GM21717 (cell line): Measurements from ENCODE around the gene CASK.

Experiments
- ATAC-seq: cut with Tn5 transposase; IDR thresholded peaks from one replicate; pipeline ENCODE4 v1.9.1; 2021; ENCODE audit warnings: mild to moderate bottlenecking, moderate library complexity; ENCODE audit not compliant: unreplicated experiment

The CASK gene

DNA sequence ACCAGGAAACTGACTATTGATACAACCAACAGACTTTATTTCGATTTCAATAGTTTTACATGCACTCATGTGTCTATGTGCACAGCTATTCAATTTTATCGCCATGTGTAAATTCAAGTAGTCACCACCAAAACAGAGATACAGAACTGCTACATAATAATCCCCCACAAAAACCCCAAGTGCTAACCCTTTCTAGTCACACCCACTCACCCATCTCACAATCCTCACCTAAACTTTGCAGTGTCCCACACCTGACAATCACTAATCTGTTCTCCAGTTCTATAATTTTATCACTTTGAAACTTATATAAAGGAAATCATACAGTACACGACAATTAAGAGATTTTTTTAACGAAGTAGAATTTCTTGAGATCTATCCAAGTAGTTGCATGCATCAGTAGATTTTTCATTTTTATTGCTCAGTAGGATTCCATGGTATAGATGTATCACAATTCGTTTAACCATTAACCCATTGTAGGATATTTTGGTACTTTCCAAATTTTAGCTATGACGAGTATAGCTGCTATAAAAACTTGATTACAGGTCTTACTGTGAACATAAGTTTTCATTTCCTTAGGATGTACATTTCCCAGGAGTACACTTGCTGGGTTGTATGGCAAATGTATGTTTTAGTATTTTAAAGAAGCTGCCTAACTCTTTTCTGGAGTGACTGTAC lies 85.9 kb downstream of the CASK start:
- ATAC-seq = no peak

DNA sequence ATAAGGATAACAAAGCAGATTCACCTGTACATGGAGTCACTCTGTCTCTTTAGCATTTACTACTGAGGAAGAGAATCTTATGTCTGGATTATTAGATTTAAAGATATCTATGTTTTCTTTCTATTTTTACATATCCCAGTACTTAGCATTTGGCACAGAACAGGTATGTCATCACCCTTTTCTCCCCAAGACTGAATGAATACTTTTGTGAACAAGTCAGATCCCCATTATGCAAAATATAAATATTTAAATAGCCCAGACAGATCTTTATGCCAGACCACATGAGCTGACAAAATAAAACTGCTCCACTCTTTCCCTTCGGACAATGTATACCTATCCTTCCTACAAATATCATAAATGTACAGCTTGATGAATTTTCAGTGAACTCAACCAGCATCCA lies 94.5 kb downstream of the CASK start:
- ATAC-seq = no peak

GRCh38 chrX:41827886-41828285 lies 95.5 kb downstream of the CASK start:
- ATAC-seq = no peak

DNA sequence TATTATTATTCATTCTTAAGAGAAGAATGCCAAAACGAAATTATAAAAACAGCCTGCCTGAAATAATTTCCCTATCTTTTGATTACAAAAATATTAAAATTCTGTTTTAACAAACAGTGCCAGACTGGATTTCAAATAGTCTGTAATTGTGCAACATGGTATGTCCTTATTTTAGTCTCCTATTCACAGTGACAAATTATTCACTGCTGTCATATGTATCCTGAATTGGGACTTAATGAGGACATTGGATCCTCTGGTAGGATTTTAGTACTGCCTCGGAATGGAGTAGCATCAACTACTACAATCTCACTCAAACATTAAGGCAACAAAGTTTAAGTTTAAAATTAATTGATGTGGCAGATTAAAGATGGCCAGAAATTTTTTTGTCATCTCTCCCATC lies 97.6 kb downstream of the CASK start:
- ATAC-seq = no peak

DNA sequence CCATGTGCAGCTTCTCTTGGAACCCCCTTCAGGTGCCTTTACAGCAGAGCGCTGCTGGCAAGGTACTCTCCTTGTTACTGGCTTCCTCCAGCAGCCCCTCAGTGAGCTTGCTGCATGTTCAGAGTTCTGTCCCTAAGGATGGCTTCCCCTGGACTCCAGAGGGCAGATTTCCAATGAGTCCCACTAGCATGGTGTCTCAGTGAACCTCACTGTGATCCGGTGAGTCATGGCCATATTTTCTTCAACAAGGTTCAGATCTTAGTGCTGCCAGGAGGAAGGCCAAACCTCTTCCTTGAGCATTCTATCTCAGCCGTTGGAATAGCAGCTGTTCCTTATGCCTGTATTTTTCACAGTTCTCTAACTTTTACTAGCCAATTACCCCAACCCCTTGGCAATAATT lies 98.8 kb downstream of the CASK start:
- ATAC-seq = no peak

DNA sequence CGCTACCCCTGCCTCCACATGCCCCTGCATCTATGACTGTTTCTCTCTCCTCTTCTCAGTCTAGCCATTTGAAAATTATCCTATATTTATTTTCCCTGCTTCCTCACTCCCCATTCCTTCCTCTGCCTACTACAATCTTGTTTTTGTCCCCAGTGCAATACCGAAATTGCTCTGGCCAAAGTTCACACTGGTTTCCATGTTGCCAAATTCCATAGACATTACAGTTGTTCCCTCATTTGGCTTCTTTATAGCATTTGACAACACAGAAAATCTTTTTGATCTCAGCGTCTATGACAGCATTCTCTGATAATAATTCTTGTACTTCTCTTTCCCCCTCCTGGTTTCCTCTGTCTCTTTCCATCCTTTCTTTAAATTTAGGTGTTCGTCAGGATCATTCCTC lies 100.0 kb downstream of the CASK start:
- ATAC-seq = no peak

DNA sequence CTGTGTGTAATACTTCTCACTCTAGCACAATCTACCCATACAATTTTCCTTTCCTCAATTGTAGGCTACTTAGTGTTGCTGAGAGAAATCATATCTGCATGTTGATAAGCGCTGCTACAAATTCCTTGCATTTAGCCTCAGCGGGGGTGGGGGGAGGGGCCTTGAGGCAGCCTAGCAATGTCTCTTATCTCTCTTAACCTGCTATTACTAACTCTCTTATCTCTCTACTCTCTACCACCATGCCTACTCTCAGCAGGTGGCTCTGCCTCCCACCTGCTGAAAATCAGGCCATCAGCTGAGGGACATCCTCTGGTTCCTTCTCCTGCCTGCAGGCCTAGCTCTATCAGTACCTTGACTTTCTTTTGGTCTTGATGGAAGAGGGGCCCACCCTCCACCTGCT lies 100.5 kb downstream of the CASK start:
- no peak for ATAC-seq

- ATAC-seq = no peak
These were observed 115.3 kb downstream of the CASK start for GRCh38 chrX:41808047-41808446.

GRCh38 chrX:41802958-41803357 lies 120.4 kb downstream of the CASK start:
- no peak for ATAC-seq

DNA sequence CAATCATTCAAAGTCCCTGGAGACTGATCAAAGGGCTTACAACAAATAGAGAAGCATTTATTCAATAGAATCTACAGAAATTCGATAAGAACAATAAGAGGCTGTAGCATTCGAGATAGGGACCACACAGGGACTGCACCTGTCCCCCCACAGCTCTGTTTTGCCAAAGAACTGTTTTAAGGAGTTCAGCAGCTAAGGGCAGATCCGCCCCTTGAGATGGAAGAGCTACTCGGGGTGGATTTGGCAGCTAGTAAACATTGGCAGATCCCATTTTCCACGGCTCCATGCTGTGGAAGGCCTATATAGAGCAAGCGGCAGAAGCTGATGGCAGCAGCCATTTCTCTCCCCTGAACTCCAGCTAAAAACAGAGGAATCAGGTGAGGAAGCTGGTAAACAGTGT lies 123.7 kb downstream of the CASK start:
- ATAC-seq = no peak

GRCh38 chrX:41796577-41796976 lies 126.8 kb downstream of the CASK start:
- ATAC-seq = no peak

DNA sequence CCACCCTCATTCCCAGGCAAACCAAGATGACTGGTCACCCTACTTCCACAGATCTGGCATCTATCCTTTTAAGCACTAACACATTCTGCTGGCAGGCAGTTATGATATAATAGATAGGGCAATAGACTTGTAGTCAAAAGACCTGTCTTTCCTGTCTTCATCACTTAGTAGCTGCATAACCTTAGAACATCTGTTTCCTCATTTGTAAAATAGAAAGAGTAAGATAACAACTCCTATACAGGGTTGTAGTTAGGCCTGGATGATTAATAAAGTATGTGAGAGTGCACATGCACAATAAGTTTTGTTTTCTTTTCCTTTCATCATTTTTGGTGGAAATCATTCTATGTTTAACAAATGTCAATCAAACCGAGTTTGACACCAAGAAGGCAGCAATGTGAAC lies 127.3 kb downstream of the CASK start:
- peak; percentile 44 for ATAC-seq

DNA sequence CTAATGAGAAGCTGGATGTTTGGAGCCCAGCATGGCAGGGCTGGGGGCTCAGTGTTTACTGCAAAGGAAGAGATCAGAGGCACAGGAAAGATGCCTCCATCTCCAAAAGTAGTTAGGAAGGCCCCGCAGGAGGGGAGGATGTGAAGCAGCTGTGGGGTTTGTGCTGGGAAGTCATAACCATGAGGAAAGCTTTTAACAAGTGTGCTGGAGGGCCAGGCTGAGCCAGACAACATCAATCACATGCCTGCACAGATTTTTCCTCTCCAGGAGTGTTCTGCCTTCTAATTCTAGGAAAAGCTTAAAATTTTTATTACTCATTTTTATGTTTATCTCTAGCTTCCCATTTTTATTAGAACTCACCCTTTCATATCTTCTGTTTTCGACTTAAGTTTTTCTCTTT lies 134.0 kb downstream of the CASK start:
- no peak for ATAC-seq

DNA sequence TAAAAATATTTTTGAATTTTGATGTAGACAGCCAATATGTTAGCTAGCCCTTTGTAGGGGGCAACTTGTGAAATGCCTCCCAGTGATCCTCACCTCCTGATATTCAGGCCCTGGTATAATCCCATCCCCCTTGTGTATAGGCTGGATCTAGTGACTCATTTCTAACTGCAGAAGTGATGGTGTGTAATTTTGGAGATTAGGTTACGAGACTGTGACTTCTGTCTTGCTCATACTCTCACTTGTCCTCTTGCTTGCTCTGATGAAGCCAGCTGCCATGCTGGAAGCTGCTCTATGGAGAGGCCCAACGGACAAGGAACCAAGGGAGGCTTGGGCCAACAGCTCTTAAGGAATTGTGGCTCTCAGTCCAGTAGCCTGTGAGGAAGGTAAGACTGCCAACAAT lies 137.7 kb downstream of the CASK start:
- ATAC-seq = no peak

DNA sequence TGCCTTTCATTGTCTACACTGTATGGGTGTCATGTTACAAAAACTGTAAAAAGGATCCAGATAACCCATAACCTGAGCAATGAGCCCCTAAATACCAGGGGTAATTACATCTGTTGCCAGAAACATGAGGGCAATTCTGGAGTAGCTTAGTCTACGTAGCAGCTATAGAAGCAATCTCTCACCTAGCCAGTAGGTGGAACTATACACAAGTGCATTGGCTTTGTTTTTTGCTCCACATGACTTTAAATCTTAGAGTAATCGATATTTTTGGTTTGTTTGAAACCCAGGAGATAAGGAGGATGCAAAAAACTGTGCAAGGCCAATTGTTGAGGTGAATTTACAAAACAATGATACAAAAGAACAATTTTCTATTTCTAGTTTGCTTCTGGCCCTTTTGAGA lies 141.9 kb downstream of the CASK start:
- ATAC-seq = no peak

DNA sequence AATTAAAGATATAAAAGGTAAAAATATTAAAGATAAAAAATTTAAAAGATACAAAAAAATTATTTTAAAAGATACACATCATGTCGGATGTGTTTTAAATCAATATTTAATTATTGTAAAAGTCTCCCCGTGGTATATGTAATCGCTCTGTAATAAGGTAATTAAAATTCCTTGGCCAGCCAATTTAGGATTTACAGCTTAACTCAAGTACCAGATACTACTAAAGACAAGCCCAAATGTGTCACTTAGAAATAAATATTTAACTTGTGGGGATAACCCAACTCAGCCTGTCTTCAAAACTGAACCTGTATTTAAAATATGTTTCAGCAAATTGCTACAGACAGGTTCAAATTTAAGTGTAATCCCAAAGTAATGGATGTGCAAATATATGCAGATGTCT lies 143.4 kb downstream of the CASK start:
- ATAC-seq = no peak

GRCh38 chrX:41779030-41779564 lies 144.3 kb downstream of the CASK start:
- no peak for ATAC-seq

DNA sequence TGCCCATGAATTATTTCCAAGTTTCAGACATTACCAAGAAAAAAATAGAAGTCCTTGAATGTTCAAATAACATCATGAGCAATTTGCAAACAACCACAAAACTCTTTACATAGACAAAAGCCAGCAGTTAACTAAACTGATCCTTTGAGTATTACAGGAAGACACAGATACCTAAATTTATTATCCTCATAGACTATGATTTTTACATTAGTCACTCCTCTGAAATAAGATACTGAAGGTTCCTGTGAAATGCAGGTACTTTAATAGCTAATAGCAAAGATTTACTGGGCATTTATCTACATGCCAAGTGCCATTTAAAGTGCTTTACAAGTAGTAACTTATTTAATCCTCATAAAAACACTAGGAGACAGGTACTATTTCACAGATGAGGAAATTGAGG lies 161.7 kb downstream of the CASK start:
- ATAC-seq = no peak

GRCh38 chrX:41761169-41761568 lies 162.2 kb downstream of the CASK start:
- no peak for ATAC-seq

DNA sequence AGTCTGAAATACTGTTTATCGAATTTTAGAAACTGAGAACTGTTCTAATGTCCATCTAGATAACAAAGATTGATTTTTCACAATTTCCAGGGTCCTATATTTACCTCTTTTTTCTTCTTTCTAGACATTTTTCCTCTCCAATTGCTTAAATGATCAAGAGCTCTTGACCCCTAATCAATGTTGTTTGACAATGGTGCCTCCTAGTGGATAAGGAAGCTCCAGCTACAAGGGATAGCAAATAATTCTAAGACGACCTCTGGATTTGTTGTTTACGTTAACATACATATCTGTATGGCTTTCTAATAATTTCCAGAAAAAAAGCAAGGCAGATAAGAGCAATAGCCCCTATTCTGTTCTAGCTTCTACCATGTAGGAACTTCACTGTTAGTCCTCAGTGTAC lies 163.5 kb downstream of the CASK start:
- no peak for ATAC-seq

DNA sequence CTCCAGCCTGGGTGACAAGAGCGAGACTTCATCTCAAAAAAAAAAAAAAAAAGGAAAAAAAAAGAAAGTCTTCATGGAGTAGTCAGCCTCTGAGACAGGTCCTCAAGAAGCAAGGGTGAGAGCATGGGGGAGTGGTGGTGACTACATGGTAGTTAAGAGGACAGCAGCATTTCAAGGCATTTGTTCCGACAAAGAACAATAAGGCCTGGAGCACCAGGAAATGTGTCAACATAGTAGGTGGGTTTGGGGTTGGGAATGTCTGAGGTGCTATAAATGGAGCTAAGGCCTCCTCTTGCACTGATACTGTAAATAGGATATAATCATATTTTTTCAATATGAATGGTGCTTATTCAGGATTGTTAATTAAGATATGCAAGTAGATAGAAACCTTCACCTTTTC lies 165.0 kb downstream of the CASK start:
- no peak for ATAC-seq

DNA sequence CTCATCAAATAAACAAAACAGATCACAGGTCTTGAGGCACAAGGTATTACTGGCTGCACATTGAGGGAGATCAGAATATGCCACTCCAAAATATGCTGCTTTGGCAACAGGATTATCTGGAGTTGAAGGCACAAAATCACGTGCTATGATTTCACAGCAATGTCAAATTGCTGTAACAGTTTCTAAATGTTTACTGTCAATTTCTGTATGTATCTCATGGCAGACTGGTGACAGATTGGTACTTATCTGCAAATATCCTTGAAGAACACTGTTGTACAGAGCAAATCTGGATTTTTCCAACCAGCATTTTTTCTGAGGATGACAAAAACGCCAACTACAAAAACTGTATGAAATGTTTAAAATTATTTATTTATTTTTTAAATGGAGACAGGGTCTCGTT lies 172.6 kb downstream of the CASK start:
- no peak for ATAC-seq

GRCh38 chrX:41739871-41740270 lies 183.5 kb downstream of the CASK start:
- ATAC-seq = no peak
